Left lung (tissue), 10 donors: ENCODE data around the gene VTCN1. TPM values are rescaled to one million over a fixed set of nuclear protein-coding genes. Genes with fewer than 3 reads are reported as not detected.

Experiments
- ATAC-seq: fragments of 200-7000 bp; cut with Tn5 transposase; one replicate; pipeline ENCODE4 v1.9.1; 2020; ENCODE audit warnings: moderate library complexity
- DNase-seq, 4 donors: peaks; one replicate each; pipeline ENCODE4 v3.0.0-alpha.2; 2013 to 2020
- H3K27ac ChIP-seq, 2 donors: fragments of 200-600 bp; sonication (generic) in 1 of 2; one replicate each; pipeline versions ENCODE4 v1.5.0 to v1.8.0; 2020 to 2021
- H3K27me3 ChIP-seq, 2 donors: fragments of 200-600 bp; sonication (generic) in 1 of 2; one replicate each; pipeline versions ENCODE4 v1.5.0 to v1.8.0; 2020 to 2021
- H3K36me3 ChIP-seq, 2 donors: fragments of 200-600 bp; sonication (generic) in 1 of 2; one replicate each; pipeline versions ENCODE4 v1.5.0 to v1.8.0; 2020 to 2021
- H3K4me1 ChIP-seq, 2 donors: fragments of 200-600 bp; one replicate each; pipeline ENCODE4 v1.8.0; 2021
- H3K4me3 ChIP-seq, 2 donors: fragments of 200-600 bp; sonication (generic) in 1 of 2; one replicate each; pipeline versions ENCODE4 v1.5.0 to v1.8.0; 2020 to 2021; ENCODE audit warnings: mild to moderate bottlenecking in 1 of 2
- H3K9me3 ChIP-seq, 2 donors: fragments of 200-600 bp; sonication (generic) in 1 of 2; one replicate each; pipeline versions ENCODE4 v1.5.0 to v1.8.0; 2020 to 2021
- intact Hi-C, 2 donors: fragments of 100-400 bp; cut with DNase I; formaldehyde crosslinking; loops; one replicate each; pipeline versions ENCODE4 v1.11.2 to v1.14.2; 2022
- polyA plus RNA-seq, 6 donors: library from polyadenylated mRNA; unstranded; fragments of 120-200 nt; gene quantifications; one replicate each; pipeline ENCODE4 v1.2.1, GENCODE V29; 2013; ENCODE audit not compliant: insufficient read length in 6 of 6
- total RNA-seq, 2 donors: library from RNA; stranded (reverse); fragmentation: NEBNext Ultra II Directional; extraction: Animal tissue kit (Norgen Biotek cat#: 25700); gene quantifications; one replicate each; pipeline ENCODE4 v1.2.1, GENCODE V29; 2021
- TF ChIP-seq, protein P1 (sequence below), 2 donors: fragments of 200-600 bp; sonication (generic) in 1 of 2; IDR thresholded peaks; one replicate each; pipeline versions ENCODE4 v1.5.0 to v1.8.0; 2021; ENCODE audit warnings: antibody characterized with exemption in 2 of 2
- donor health status: DM: no; HTN: yes; CAD: no.
- donor health status: DM: no; HTN: no; CAD: no.

Gene VTCN1
- total and polyA plus RNA-seq, 8 donors = 0.31 to 0.87 (median 0.54) TPM; not detected in 1

DNA sequence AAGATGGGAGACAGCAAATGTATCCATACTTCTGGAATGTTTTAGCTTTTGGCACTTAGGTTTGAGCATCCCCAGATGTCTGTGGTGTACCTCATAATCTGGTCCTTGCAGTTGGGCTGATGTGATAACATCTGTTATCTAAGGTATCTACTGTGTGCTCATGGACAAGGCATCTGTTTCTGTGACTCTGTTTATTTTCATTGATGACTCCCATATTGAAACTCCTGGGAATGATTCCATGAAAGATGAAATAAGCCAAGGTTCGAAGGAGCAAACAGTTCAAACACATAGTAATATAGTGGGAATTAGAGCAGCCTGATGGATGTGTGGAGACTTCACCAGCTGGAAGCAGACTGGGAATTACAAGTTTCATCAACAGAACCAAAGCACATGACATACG lies 68.5 kb downstream of the VTCN1 start:
- Histone ChIP-seq H3K4me1 (no peaks in the 10 kb centered on the region), H3K4me3 (no peak overlapping the region), H3K36me3 (no peaks in the 10 kb centered on the region), H3K9me3 (no peaks in the 10 kb centered on the region), H3K27me3 (no peaks in the 10 kb centered on the region), H3K27ac (no peak overlapping the region)
- intact Hi-C loops = no loop called here
- DNase-seq = no peak
- no peak for ATAC-seq
- TF ChIP-seq, protein P1, sequence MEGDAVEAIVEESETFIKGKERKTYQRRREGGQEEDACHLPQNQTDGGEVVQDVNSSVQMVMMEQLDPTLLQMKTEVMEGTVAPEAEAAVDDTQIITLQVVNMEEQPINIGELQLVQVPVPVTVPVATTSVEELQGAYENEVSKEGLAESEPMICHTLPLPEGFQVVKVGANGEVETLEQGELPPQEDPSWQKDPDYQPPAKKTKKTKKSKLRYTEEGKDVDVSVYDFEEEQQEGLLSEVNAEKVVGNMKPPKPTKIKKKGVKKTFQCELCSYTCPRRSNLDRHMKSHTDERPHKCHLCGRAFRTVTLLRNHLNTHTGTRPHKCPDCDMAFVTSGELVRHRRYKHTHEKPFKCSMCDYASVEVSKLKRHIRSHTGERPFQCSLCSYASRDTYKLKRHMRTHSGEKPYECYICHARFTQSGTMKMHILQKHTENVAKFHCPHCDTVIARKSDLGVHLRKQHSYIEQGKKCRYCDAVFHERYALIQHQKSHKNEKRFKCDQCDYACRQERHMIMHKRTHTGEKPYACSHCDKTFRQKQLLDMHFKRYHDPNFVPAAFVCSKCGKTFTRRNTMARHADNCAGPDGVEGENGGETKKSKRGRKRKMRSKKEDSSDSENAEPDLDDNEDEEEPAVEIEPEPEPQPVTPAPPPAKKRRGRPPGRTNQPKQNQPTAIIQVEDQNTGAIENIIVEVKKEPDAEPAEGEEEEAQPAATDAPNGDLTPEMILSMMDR (IDR thresholded peaks at IDR 0.05) = no peak

DNA sequence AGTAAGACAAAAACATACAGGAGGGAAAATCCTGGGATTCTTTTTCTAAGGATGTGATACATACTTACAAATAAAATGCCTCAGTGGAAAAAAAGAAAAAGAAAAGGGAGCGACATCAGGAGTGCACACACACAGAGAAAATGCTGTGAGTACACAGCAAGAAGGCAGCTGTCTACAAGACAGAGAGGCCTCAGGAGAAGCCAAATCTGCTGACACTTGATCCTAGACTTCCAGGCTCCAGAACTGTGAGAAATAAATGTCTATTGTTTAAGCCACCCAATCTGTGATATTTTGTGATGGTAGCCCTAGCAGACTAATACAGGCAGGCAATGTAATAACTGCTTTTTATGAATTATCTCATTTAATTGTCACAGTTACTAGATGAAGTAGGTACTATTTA lies 72.2 kb downstream of the VTCN1 start:
- intact Hi-C loops = no loop called here
- H3K9me3 ChIP-seq = no peaks in the 10 kb centered on the region
- H3K4me1 ChIP-seq = no peaks in the 10 kb centered on the region
- TF ChIP-seq, protein P1 (IDR thresholded peaks at IDR 0.05) = no peak
- H3K27me3 ChIP-seq = no peaks in the 10 kb centered on the region
- H3K36me3 ChIP-seq = no peaks in the 10 kb centered on the region
- DNase-seq (no peak), ATAC-seq (no peak)
- H3K27ac ChIP-seq = no peak overlapping the region
- no peak overlapping the region for H3K4me3 ChIP-seq

DNA sequence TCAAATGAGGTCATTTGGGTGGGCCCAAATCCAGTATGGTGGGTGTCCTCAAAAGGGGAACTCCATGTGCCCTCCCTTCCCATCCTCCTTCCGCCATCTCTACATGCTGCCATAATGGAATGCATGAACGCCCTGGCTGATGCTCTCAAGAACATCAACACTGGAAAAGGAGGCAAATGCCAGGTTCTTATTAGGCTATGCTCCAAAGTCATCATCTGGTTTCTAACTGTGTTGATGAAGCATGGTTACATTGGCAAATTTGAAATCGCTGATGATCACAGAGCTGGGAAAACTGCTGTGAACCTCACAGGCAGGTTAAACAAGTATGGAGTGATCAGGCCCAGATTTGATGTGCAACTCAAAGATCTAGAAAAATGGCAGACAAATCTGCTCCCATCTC lies 72.6 kb downstream of the VTCN1 start:
- no peak overlapping the region for H3K27ac ChIP-seq

DNA sequence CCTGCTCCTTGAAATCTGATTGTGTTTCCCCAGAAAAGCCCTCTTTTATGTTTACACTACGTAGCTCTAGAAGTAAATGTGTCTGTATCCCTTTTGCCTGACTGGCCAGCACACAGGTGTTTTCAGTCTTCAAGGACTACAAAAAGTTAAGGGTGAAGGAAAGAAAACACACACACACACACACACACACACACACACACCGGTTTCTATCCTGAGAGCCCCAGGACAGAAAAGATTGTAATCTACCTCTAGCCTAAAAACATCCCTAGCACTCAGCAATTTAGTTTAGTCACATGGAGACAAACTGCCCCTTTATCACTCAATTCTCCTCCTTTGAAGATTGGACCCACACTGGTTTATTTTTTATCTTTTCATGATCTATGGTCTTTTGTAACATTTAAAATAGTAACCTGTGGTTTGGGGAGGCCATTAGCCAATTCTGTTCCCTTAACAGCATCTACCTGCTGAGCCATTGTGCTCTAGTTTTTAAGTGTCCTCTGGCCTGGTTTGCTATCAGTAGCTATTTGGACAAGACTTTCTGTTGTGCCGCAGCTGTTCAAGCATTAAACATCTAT lies 73.4 kb downstream of the VTCN1 start:
- no peak overlapping the region for H3K27ac ChIP-seq
- TF ChIP-seq, protein P1 (IDR thresholded peaks at IDR 0.05) = no peak
- ATAC-seq (no peak), DNase-seq (no peak)
- H3K36me3 ChIP-seq = no peaks in the 10 kb centered on the region
- H3K4me1 ChIP-seq = no peaks in the 10 kb centered on the region
- no peak overlapping the region for H3K4me3 ChIP-seq
- no peaks in the 10 kb centered on the region for H3K9me3 ChIP-seq
- intact Hi-C loops = no loop called here
- no peaks in the 10 kb centered on the region for H3K27me3 ChIP-seq

More for the DNA sequence above, 72.6 kb downstream of the VTCN1 start:
- H3K4me1 ChIP-seq = no peaks in the 10 kb centered on the region
- no peaks in the 10 kb centered on the region for H3K36me3 ChIP-seq
- intact Hi-C loops = no loop called here
- no peaks in the 10 kb centered on the region for H3K27me3 ChIP-seq
- ATAC-seq = no peak
- H3K9me3 ChIP-seq = no peaks in the 10 kb centered on the region
- no peak for DNase-seq
- TF ChIP-seq, protein P1 (IDR thresholded peaks at IDR 0.05) = no peak
- H3K4me3 ChIP-seq = no peak overlapping the region

DNA sequence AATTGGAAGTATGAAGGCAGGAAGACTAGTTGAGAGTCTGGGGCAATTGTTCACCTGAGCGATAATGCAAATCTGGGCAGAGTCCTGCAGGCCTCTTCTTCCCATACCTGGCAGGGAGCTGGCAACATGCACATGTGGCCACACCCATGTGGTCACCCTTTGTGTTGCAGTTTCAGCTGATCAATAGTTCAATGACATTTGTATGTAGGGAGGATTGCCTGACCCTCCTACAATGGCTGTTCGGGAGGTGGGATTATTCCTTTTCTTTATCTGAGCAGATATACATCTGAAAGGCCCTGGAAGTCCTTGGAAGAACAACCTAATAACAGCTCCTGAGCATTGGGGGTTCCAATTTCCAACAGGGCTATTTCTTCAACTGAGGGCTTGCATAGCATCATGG lies 74.0 kb downstream of the VTCN1 start:
- no peak for ATAC-seq
- intact Hi-C loops = no loop called here
- H3K9me3 ChIP-seq = no peaks in the 10 kb centered on the region
- no peak overlapping the region for H3K27ac ChIP-seq
- DNase-seq = no peak
- no peaks in the 10 kb centered on the region for H3K27me3 ChIP-seq
- H3K36me3 ChIP-seq = no peaks in the 10 kb centered on the region
- TF ChIP-seq, protein P1 (IDR thresholded peaks at IDR 0.05) = no peak
- H3K4me1 ChIP-seq = no peaks in the 10 kb centered on the region
- no peak overlapping the region for H3K4me3 ChIP-seq
